Measurements from ENCODE around the gene CLGN.

Gene CLGN

GRCh38 chr4:140373328-140374129 lies 53.9 kb downstream of the CLGN start, which contains the start of gene SCOC:
Gene SCOC, plus strand, starts transcription at chr4:140373646. Its CDS starts 5,525 bp downstream, at chr4:140379171.
- peak; percentile 99 for DNase-seq

- DNase-seq = no peak
These were observed 54.6 kb downstream of the CLGN start for GRCh38 chr4:140372751-140373327.

GRCh38 chr4:140368686-140369085 lies 58.8 kb downstream of the CLGN start:
- no peak for DNase-seq

- no peak for DNase-seq
These were observed 59.7 kb downstream of the CLGN start for GRCh38 chr4:140367738-140368137.

- no peak for DNase-seq
These were observed 63.9 kb downstream of the CLGN start for GRCh38 chr4:140363558-140363957.

GRCh38 chr4:140363051-140363450 lies 64.4 kb downstream of the CLGN start:
- DNase-seq = no peak

GRCh38 chr4:140361099-140361498 lies 66.3 kb downstream of the CLGN start:
- no peak for DNase-seq

DNA sequence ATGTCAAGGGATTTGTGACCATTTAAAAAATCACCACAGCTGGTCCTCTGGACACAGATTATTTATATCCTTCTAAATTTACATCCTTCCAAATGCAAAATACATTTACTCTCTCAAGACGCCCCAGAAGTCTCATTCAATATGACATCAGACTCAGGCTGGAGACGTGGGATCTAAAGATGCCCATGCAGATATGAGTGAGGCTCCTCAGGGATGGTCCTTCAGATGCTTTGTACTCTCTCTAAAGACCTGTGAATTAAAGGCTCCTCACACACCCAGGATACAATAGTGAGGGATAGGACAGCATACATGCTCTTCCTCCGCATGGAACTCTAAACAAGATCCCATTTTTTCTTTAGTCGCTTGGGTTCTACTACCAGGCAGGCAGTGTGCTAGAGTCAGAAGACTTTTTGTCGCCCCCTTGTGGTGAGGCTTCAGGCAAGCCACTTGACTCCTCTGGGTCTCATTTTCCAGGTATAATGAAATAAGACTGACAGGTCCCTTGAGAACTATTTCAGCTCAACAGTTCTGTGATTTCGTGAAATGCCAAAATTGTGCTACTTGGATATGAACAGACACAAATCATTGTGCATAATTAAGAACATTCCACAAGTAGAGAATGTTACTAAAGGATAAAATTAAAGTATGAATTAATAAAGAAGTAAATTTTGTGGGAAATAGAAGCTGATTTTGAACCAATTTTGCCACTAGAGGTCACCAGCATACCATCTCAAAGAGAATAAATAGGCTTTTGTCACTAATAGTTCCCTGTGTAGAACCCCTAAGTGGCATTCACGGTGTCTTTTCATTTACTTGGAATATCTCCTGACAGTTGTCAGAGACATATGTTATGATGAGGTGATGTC lies 67.7 kb downstream of the CLGN start:
- peak; percentile 50 for DNase-seq

GRCh38 chr4:140358281-140358680 lies 69.2 kb downstream of the CLGN start:
- DNase-seq = no peak

DNA sequence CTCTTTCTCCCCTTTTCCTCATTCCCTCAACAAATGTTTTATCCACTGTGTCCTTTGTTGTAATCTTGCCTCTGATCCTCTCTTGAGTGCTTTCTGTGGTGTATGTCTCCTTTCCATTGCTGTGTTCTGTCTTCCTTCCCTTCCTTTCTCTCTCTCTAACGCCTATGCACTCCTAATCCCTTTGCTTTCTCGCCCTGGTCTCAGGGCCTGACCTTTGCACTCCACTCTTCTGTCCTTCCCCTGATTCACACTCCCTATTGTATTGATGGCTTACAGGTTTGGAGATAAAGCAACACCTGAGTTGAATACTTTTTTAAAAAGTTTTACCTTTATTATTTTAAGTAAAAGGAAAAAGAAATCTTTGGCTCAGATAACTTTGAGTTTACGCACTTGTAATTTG lies 69.6 kb downstream of the CLGN start:
- no peak for DNase-seq

DNA sequence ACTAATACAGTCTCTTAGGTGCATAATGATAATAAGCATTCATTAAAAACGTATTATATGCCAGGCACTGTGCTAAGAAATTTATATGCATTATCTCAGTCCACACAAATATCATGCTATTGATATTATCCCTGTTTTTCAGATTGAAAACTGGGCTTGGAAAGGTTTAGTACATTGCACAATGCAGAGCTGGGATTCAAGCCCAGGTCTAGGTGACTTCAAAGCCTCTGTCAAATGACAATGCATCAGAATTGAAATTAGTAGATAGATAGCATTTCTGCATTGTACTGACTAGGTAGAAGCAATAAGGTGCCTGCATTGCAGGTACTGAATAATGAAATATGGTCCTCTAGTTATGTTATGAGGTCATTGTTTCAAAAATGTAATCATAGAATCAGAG lies 72.2 kb downstream of the CLGN start:
- no peak for DNase-seq

DNA sequence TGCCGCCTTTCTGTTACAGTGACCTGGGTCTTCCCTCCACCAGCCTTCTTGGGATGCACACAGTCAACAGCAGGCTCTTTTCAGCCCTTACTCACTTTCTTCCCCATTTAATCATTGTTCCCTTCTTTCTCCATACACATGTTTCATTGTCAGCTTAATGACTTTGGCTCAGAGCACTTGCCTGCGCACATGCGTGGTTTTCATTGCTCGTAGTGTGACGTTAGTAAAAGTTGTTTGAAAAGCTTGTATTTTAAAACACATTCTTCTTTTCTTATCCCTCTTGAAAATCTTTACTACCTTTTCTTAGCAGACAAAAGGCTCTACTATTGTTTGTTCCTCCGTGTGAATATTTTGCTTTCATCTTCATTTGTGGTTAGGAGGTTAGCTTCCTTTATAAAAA lies 73.7 kb downstream of the CLGN start:
- no peak for DNase-seq

DNA sequence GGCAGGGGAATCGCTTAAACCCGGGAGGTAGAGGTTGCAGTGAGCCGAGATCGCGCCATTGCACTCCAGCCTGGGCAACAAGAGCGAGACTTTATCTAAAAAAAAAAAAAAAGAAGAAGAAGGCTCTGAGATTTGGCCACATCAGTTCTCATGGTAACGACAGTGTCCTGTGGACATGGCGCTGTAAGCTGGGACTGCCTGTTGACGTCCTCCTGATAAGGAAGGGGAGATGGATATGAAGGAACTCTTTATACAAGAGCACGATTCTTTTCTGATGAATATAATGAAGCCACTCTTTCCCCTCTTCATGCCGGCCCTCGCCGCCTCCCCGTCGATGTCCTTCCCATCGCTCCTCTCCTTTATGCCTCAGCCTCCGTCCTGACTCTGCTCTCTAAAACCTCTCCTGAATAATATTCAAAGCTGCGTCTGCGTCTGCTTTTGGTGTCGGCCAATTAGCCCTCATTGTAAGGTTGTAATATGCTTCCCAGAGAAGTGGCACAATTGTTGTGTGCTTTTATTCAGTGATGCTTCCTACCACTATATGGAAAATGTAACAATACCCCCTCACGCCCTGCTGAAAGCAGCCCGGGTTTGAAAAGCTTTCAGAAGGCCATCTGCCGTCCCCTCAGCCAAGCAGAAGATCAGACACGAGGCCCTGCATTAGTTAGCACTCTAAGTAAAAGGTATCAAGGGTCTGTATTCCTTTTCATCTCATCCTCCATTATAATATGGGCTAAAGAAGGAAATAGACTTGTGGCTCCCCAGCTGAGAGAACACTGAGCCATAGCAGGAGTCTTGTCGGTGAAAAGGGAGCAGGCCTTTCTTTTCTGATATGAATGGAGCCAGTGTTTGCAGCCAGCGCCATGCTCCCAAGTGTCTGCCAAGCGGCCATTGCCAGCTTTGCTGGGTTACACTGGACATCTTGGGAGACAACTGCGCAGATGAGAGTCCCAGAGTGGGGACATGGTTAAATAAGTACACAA lies 76.1 kb downstream of the CLGN start:
- DNase-seq = no peak

GRCh38 chr4:140349816-140350215 lies 77.6 kb downstream of the CLGN start:
- no peak for DNase-seq

DNA sequence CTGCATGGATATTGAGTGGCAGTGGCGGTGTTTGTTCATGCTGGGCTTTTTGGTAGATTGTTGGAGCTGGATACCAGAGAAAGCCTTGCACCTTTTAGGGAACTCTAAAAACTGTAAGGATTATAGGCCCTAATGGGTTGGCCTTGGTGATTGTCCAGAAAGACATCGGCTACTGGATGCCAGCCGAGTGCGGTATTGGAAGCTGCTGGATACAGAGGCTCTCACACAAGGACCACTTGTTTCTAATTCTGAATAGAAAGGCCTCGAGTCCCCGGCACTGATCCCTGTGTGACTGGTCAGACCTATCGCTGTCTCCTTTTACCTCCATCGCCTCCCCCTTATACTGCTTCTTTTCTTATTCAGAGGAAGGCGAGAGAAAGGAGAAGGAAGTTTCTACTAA lies 81.3 kb downstream of the CLGN start:
- DNase-seq = no peak

GRCh38 chr4:140344621-140345020 lies 82.8 kb downstream of the CLGN start:
- DNase-seq = no peak

- DNase-seq = no peak
These were observed 83.3 kb downstream of the CLGN start for GRCh38 chr4:140344101-140344500.

GRCh38 chr4:140343303-140343702 lies 84.1 kb downstream of the CLGN start:
- DNase-seq = no peak

DNA sequence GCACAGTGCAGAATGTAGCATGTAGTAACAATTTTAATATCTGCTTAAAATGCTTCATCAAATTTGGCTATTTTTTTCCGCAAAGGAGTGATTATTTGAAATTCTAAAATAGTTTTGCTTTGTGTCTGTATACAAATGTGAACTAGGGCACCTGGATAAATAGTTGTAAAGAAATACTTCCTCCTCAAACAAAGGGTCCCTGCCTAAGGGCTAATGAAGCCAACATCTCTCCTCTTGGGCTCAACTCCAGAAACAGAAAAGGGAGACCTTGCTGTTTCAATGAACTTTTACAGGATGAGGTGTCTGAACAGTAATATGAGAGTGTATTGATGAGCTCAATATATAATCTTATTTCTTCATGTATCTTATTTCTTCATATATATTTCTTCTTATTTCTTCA lies 84.8 kb downstream of the CLGN start:
- DNase-seq = no peak

All from amniotic stem cell (primary cell).